Loucy (cell line): ENCODE data around the gene SYNGR1.

Source experiments
- CTCF ChIP-seq: fragments of 200-600 bp; sonication (generic); conservative IDR thresholded peaks from 2 replicates; pipeline ENCODE4 v1.5.1; 2014; ENCODE audit warnings: mild to moderate bottlenecking, antibody characterized with exemption, low read length
- EZH2phosphoT487 ChIP-seq: fragments of 200-600 bp; IDR thresholded peaks from 2 replicates; pipeline ENCODE4 v1.6.1; 2018; ENCODE audit warnings: antibody characterized with exemption, mild to moderate bottlenecking, moderate library complexity, borderline replicate concordance

- TF ChIP-seq CTCF, result no peak
- TF ChIP-seq EZH2phosphoT487, result no peak
Measured at GRCh38 chr22:39302431-39302960, 47.3 kb upstream of the SYNGR1 start.
